Measurements from ENCODE around the gene WDR43.

DNA sequence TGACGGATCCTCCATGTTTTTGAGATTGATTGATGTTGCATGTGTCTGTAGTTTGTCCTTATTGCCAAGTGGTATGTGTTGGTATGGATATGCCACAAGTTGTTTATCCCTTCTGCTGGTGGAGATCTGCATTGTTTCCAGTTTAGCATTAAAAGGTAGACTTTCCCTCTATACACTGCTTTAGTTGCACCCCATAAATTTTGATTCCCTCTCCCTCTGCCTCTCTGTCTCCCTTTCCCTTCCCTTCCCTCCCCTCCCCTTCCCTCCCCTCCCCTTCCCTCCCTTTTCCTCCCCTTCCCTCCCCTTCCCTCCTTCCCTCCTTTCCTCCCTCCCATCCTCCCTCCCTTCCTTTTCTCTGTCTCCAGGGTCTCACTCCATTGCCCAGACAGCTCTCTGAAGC is 68.0 kb downstream of the WDR43 start:
- TF ChIP-seq NBN (IDR thresholded peaks at IDR 0.05; ENCODE audit: low read depth) (no peak), BCL6 (CRISPR knock-in tag; IDR thresholded peaks at IDR 0.05) (no peak)
